Left ventricle myocardium inferior (tissue), 1 donor: ENCODE measurements around the gene TNNC1. TPM values are rescaled to one million over a fixed set of nuclear protein-coding genes. Genes with fewer than 3 reads are reported as not detected.

Experiments
- DNase-seq: peaks from one replicate; pipeline ENCODE4 v3.0.0-alpha.2; 2020
- H3K27ac ChIP-seq: fragments of 200-600 bp; replicated peaks from 2 replicates; pipeline ENCODE4 v1.8.0; 2021
- H3K27me3 ChIP-seq: fragments of 200-600 bp; 2 replicates; pipeline ENCODE4 v1.8.0; 2021; ENCODE audit warnings: low read depth
- H3K36me3 ChIP-seq: fragments of 200-600 bp; 2 replicates; pipeline ENCODE4 v1.8.0; 2021
- H3K4me1 ChIP-seq: fragments of 200-600 bp; 2 replicates; pipeline ENCODE4 v1.8.0; 2021
- H3K4me3 ChIP-seq: fragments of 200-600 bp; 2 replicates; pipeline ENCODE4 v1.8.0; 2021; ENCODE audit warnings: mild to moderate bottlenecking, moderate library complexity
- H3K9me3 ChIP-seq: fragments of 200-600 bp; replicated peaks from 2 replicates; pipeline ENCODE4 v1.8.0; 2021
- CTCF ChIP-seq: fragments of 200-600 bp; IDR thresholded peaks from 2 replicates; pipeline ENCODE4 v1.8.0; 2021; ENCODE audit warnings: antibody characterized with exemption, mild to moderate bottlenecking, borderline replicate concordance
- intact Hi-C: fragments of 100-400 bp; cut with micrococcal nuclease; formaldehyde crosslinking; loops from one replicate; pipeline ENCODE4 v1.11.0; 2022
- total RNA-seq: library from RNA; stranded (reverse); fragmentation: NEBNext Ultra II Directional; extraction: Animal tissue kit (Norgen Biotek cat#: 25700); gene quantifications from one replicate; pipeline ENCODE4 v1.2.1, GENCODE V29; 2021
- donor health status: DM: no; HTN: yes; CAD: no; lungs with severe emphysema.

Gene TNNC1
- total RNA-seq, 1 donor from 2014 or later: 8,962 TPM

GRCh38 chr3:52439426-52440248 lies 14.2 kb downstream of the TNNC1 start:
- intact Hi-C loops: no loop called here
- Histone ChIP-seq H3K9me3 (no peaks in the 10 kb centered on the region), H3K27ac (no peak overlapping the region), H3K4me1 (peaks cover 43% of the 10 kb centered on the region), H3K27me3 (no peaks in the 10 kb centered on the region), H3K4me3 (no peak overlapping the region), H3K36me3 (peaks cover 5% of the 10 kb centered on the region)
- TF ChIP-seq CTCF: no peak
- no peak for DNase-seq

GRCh38 chr3:52438579-52439425 lies 15.0 kb downstream of the TNNC1 start:
- H3K27me3 ChIP-seq: no peaks in the 10 kb centered on the region
- no peak overlapping the region for H3K4me3 ChIP-seq
- intact Hi-C loops: no loop called here
- no peak for TF ChIP-seq CTCF
- H3K27ac ChIP-seq: no peak overlapping the region
- peaks cover 5% of the 10 kb centered on the region for H3K36me3 ChIP-seq
- peaks cover 51% of the 10 kb centered on the region for H3K4me1 ChIP-seq
- no peaks in the 10 kb centered on the region for H3K9me3 ChIP-seq
- DNase-seq: no peak

- intact Hi-C loops: no loop called here
- Histone ChIP-seq H3K9me3 (no peaks in the 10 kb centered on the region), H3K4me1 (peaks cover 58% of the 10 kb centered on the region), H3K27ac (no peak overlapping the region), H3K27me3 (no peaks in the 10 kb centered on the region), H3K4me3 (no peak overlapping the region), H3K36me3 (peaks cover 5% of the 10 kb centered on the region)
- no peak for TF ChIP-seq CTCF
- DNase-seq: no peak
These were observed 15.8 kb downstream of the TNNC1 start for GRCh38 chr3:52438104-52438376.

- Histone ChIP-seq H3K9me3 (no peaks in the 10 kb centered on the region), H3K4me3 (no peak overlapping the region), H3K36me3 (peaks cover 5% of the 10 kb centered on the region), H3K27me3 (no peaks in the 10 kb centered on the region), H3K4me1 (peaks cover 64% of the 10 kb centered on the region), H3K27ac (peak overlapping the region; percentile 79)
- intact Hi-C loops: no loop called here
- DNase-seq: no peak
- TF ChIP-seq CTCF: no peak
These were observed 16.3 kb downstream of the TNNC1 start for GRCh38 chr3:52437326-52438103.

GRCh38 chr3:52436500-52437149 lies 17.2 kb downstream of the TNNC1 start:
- Histone ChIP-seq H3K9me3 (no peaks in the 10 kb centered on the region), H3K27me3 (no peaks in the 10 kb centered on the region), H3K27ac (peak overlapping the region; percentile 79), H3K4me1 (peaks cover 73% of the 10 kb centered on the region), H3K36me3 (peaks cover 5% of the 10 kb centered on the region), H3K4me3 (no peak overlapping the region)
- no peak for TF ChIP-seq CTCF
- intact Hi-C loops: no loop called here
- DNase-seq: peak; percentile 42
